Upper lobe of left lung (tissue), 4 donors: ENCODE data around the gene NBAS.

Experiments used
- POLR2A ChIP-seq, 4 donors: fragments of 450-650 bp; IDR thresholded peaks; one replicate each; pipeline ENCODE4 v1.5.1; 2016 to 2017; ENCODE audit warnings: antibody characterized with exemption in 4 of 4, mild to moderate bottlenecking in 2 of 4
- POLR2AphosphoS5 ChIP-seq, 2 donors: sonication (generic); formaldehyde crosslinking; IDR thresholded peaks; one replicate each; pipeline ENCODE4 v1.5.1; 2017; ENCODE audit warnings: antibody characterized with exemption in 2 of 2
- TF ChIP-seq, protein P1 (sequence below), 6 experiments: fragments of 450-650 bp in 4 of 6; fragments of 200-600 bp in 2 of 6; sonication (generic) in 2 of 6; IDR thresholded peaks; one replicate each; pipeline ENCODE4 v1.5.1; 2016 to 2019; ENCODE audit warnings: antibody characterized with exemption in 6 of 6

GRCh38 chr2:15271276-15271675 is 289.9 kb downstream of the NBAS start:
- TF ChIP-seq POLR2A (IDR thresholded peaks at IDR 0.05) (no peak), POLR2AphosphoS5 (IDR thresholded peaks at IDR 0.05) (no peak)
- TF ChIP-seq, protein P1, sequence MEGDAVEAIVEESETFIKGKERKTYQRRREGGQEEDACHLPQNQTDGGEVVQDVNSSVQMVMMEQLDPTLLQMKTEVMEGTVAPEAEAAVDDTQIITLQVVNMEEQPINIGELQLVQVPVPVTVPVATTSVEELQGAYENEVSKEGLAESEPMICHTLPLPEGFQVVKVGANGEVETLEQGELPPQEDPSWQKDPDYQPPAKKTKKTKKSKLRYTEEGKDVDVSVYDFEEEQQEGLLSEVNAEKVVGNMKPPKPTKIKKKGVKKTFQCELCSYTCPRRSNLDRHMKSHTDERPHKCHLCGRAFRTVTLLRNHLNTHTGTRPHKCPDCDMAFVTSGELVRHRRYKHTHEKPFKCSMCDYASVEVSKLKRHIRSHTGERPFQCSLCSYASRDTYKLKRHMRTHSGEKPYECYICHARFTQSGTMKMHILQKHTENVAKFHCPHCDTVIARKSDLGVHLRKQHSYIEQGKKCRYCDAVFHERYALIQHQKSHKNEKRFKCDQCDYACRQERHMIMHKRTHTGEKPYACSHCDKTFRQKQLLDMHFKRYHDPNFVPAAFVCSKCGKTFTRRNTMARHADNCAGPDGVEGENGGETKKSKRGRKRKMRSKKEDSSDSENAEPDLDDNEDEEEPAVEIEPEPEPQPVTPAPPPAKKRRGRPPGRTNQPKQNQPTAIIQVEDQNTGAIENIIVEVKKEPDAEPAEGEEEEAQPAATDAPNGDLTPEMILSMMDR (IDR thresholded peaks at IDR 0.05) = no peak
